ENCODE data around the gene CENPB.
"Not testable (repeated sequence)": the region's sequence is repeated elsewhere in the genome, so short reads cannot be mapped to it uniquely, and the experiment has no call there.

CENPB gene

GRCh38 chr20:3786665-3787323 lies at the start of gene CENPB:
CENPB (minus strand) TSS chr20:3786740; CDS start chr20:3786483, 257 bp downstream.
- DNase-seq (ENCODE audit: low read depth in 2 of 2), result peak; percentile 60 to 85

GRCh38 chr20:3836132-3836531 lies 49.6 kb upstream of the CENPB start:
- DNase-seq (ENCODE audit: low read depth in 2 of 2), result no peak

GRCh38 chr20:3829891-3830290 lies 43.4 kb upstream of the CENPB start:
- not testable (repeated sequence) for DNase-seq (ENCODE audit: low read depth in 2 of 2)

- no peak for DNase-seq (ENCODE audit: low read depth in 2 of 2)
Measured at GRCh38 chr20:3828798-3829197, 42.3 kb upstream of the CENPB start.

- no peak for DNase-seq (ENCODE audit: low read depth in 2 of 2)
Measured at GRCh38 chr20:3826420-3826819, 39.9 kb upstream of the CENPB start.

GRCh38 chr20:3825526-3825925 lies 39.0 kb upstream of the CENPB start:
- no peak for DNase-seq (ENCODE audit: low read depth in 2 of 2)

GRCh38 chr20:3823881-3824280 lies 37.3 kb upstream of the CENPB start:
- DNase-seq (ENCODE audit: low read depth in 2 of 2), result no peak

GRCh38 chr20:3821996-3822395 lies 35.5 kb upstream of the CENPB start:
- DNase-seq (ENCODE audit: low read depth in 2 of 2), result no peak

GRCh38 chr20:3820901-3821727 lies 34.6 kb upstream of the CENPB start:
- no peak for DNase-seq (ENCODE audit: low read depth in 2 of 2)

- DNase-seq (ENCODE audit: low read depth in 2 of 2), result peak; percentile 83 to 88
Measured at GRCh38 chr20:3820048-3820900, 33.7 kb upstream of the CENPB start, which contains the start of gene AP5S1. AP5S1 (plus strand) TSS chr20:3820547; CDS start chr20:3822118, 1,571 bp downstream.

GRCh38 chr20:3819411-3820047 lies 33.0 kb upstream of the CENPB start:
- no peak for DNase-seq (ENCODE audit: low read depth in 2 of 2)

GRCh38 chr20:3818155-3819151 lies 31.9 kb upstream of the CENPB start:
- no peak for DNase-seq (ENCODE audit: low read depth in 2 of 2)

GRCh38 chr20:3815703-3816315 lies 29.3 kb upstream of the CENPB start:
- no peak for DNase-seq (ENCODE audit: low read depth in 2 of 2)

- no peak for DNase-seq (ENCODE audit: low read depth in 2 of 2)
Measured at GRCh38 chr20:3814928-3815495, 28.5 kb upstream of the CENPB start.

GRCh38 chr20:3813848-3814581 lies 27.5 kb upstream of the CENPB start:
- DNase-seq (ENCODE audit: low read depth in 2 of 2), result no peak

- no peak for DNase-seq (ENCODE audit: low read depth in 2 of 2)
Measured at GRCh38 chr20:3812975-3813847, 26.7 kb upstream of the CENPB start.

GRCh38 chr20:3812259-3812681 lies 25.7 kb upstream of the CENPB start:
- DNase-seq (ENCODE audit: low read depth in 2 of 2), result no peak
